ENCODE data around the gene COPRS. TPM values are rescaled to one million over a fixed set of nuclear protein-coding genes. Genes with fewer than 3 reads are reported as not detected.

COPRS gene
- total RNA-seq, 1 donor from 2014 or later, result 13.7 TPM

DNA sequence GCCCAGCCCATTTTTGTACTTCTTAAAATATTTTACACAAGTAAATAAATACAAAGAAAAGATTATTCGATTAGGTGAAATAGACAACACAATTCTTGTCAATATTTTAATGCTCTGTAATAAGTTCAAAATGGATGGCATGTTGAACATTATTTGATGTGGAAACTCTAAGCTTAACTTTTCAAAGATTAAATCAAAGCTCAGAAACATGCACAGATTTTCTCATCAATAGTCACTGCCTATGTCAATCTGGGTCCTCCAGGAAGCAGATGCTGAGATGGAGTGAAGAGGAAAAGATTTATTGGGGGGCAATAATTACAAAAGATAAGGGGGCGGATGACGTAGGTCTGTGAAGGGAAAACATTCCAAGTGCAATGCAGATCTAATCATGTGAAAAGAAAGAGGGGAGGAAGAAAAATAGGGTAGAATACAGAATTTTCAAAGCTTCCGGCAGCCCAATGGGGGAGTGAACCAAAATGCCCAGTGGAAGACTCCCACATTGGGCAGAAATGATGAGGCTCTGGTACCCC, 50.5 kb downstream of the COPRS start:
- Mint-ChIP-seq H3K4me3 (ENCODE audit: unreplicated experiment) (no peak overlapping the region), H3K36me3 (ENCODE audit: unreplicated experiment) (peaks cover 4% of the 10 kb centered on the region), H3K9me3 (ENCODE audit: unreplicated experiment) (no peaks in the 10 kb centered on the region), H3K27me3 (ENCODE audit: unreplicated experiment) (peaks cover 1% of the 10 kb centered on the region), H3K27ac (ENCODE audit: unreplicated experiment) (no peak overlapping the region), H3K4me1 (ENCODE audit: low read depth, unreplicated experiment) (no peaks in the 10 kb centered on the region)
- DNase-seq, result no peak
- TF ChIP-seq, protein P1, sequence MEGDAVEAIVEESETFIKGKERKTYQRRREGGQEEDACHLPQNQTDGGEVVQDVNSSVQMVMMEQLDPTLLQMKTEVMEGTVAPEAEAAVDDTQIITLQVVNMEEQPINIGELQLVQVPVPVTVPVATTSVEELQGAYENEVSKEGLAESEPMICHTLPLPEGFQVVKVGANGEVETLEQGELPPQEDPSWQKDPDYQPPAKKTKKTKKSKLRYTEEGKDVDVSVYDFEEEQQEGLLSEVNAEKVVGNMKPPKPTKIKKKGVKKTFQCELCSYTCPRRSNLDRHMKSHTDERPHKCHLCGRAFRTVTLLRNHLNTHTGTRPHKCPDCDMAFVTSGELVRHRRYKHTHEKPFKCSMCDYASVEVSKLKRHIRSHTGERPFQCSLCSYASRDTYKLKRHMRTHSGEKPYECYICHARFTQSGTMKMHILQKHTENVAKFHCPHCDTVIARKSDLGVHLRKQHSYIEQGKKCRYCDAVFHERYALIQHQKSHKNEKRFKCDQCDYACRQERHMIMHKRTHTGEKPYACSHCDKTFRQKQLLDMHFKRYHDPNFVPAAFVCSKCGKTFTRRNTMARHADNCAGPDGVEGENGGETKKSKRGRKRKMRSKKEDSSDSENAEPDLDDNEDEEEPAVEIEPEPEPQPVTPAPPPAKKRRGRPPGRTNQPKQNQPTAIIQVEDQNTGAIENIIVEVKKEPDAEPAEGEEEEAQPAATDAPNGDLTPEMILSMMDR (IDR thresholded peaks at IDR 0.05; ENCODE audit: partially characterized antibody, unreplicated experiment), result no peak

DNA sequence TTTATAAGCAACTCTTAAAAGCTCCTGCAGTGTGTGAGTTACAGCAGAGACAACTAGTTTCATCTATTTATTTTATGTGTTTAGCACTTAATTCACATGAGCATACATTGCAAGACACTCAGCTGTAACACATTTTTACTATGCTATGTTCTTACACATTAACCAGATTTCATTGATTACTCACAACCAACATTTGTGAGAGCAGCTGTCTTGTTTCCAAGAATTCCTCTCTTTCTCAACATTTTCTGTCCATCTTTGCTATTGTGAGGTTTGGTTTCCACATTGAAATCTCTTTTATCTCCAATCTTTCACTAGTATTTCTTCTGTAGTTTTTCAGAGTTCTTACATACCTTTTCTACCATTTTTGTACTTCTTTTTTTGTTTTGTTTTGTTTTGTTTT, 51.2 kb downstream of the COPRS start:
- H3K27me3 Mint-ChIP-seq (ENCODE audit: unreplicated experiment), result peaks cover 1% of the 10 kb centered on the region
- no peak overlapping the region for H3K27ac Mint-ChIP-seq (ENCODE audit: unreplicated experiment)

DNA sequence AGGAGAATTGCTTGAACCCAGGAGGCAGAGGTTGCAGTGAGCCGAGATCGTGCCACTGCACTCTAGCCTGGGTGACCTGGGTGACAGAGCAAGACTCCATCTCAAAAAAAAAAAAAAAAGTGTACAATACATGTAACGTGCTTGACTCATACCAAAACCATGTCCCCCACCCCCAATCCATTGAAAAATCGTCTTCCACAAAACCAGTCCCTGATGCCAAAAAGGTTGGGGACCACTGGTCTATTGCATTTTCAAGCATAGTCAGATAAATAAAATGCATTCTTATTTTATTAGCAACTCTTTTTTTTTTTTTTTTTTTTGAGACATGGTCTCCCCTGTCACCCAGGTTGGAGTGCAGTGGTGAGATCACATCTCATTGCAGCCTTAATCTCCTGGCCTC, 52.1 kb downstream of the COPRS start:
- H3K36me3 Mint-ChIP-seq (ENCODE audit: unreplicated experiment), result no peaks in the 10 kb centered on the region
- no peak overlapping the region for H3K27ac Mint-ChIP-seq (ENCODE audit: unreplicated experiment)
- no peaks in the 10 kb centered on the region for H3K4me1 Mint-ChIP-seq (ENCODE audit: low read depth, unreplicated experiment)
- no peak overlapping the region for H3K4me3 Mint-ChIP-seq (ENCODE audit: unreplicated experiment)
- H3K27me3 Mint-ChIP-seq (ENCODE audit: unreplicated experiment), result peaks cover 1% of the 10 kb centered on the region
- DNase-seq, result no peak
- TF ChIP-seq, protein P1 (IDR thresholded peaks at IDR 0.05; ENCODE audit: partially characterized antibody, unreplicated experiment), result no peak
- H3K9me3 Mint-ChIP-seq (ENCODE audit: unreplicated experiment), result no peaks in the 10 kb centered on the region

More for the DNA sequence above, 51.2 kb downstream of the COPRS start:
- no peak for DNase-seq
- no peak overlapping the region for H3K4me3 Mint-ChIP-seq (ENCODE audit: unreplicated experiment)
- no peaks in the 10 kb centered on the region for H3K4me1 Mint-ChIP-seq (ENCODE audit: low read depth, unreplicated experiment)
- peaks cover under 1% of the 10 kb centered on the region for H3K36me3 Mint-ChIP-seq (ENCODE audit: unreplicated experiment)
- H3K9me3 Mint-ChIP-seq (ENCODE audit: unreplicated experiment), result no peaks in the 10 kb centered on the region
- TF ChIP-seq, protein P1 (IDR thresholded peaks at IDR 0.05; ENCODE audit: partially characterized antibody, unreplicated experiment), result no peak

DNA sequence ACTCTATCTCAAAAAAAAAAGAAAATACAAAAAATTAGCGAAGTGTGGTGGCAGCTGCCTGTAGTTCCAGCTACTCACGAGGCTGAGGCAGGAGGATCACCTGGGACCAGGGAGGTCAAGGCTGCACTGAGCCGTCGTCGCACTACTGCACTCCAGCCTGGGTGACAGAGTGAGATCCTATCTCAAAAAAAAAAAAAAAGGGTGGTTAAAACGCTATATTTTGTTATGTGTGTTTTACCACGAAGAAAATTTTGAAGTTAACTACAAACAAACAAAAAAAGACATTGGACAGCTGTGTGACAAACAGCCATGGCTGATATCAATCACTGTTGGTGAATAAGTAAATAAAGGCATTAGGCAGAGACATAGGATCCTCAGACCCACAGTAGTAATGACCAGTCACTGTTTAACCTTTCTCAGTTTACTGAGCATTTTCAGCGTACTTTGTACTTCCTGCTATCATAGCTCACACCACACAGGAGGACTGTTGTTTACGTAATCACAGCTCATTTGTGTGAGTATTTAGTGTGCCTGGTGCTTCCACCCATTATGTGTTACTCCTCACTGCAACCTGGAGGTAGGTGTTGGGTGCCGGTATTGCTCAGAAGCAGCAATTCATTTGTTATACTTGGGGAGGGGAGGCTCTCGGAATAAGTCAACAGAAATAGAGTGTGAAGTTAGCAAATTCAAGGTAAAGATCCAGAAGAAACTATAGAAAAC, 55.4 kb downstream of the COPRS start:
- H3K27me3 Mint-ChIP-seq (ENCODE audit: unreplicated experiment), result peaks cover 1% of the 10 kb centered on the region
- TF ChIP-seq, protein P1 (IDR thresholded peaks at IDR 0.05; ENCODE audit: partially characterized antibody, unreplicated experiment), result no peak
- H3K4me3 Mint-ChIP-seq (ENCODE audit: unreplicated experiment), result no peak overlapping the region
- H3K4me1 Mint-ChIP-seq (ENCODE audit: low read depth, unreplicated experiment), result no peaks in the 10 kb centered on the region
- H3K9me3 Mint-ChIP-seq (ENCODE audit: unreplicated experiment), result no peaks in the 10 kb centered on the region
- H3K36me3 Mint-ChIP-seq (ENCODE audit: unreplicated experiment), result no peaks in the 10 kb centered on the region
- no peak for DNase-seq
- no peak overlapping the region for H3K27ac Mint-ChIP-seq (ENCODE audit: unreplicated experiment)

DNA sequence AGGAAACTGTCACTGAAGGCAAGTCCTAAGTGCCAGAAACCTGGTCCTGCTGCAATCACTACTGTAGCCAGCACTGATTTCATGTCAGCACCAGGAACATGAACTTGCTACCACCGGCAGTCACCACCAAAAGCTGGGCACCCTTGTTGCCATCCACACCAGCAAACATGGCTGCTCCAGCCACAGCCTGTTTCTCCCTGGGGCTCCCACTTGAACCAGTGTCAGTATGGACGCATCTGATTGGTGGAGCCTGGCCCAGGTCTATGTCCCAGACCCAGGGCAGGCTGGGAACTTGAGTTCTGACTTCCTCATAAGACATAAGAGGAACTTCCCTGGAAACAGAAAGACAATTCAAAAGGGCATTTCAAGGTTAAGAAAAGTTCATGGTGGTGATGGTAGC, 56.5 kb downstream of the COPRS start:
- Mint-ChIP-seq H3K4me3 (ENCODE audit: unreplicated experiment) (no peak overlapping the region), H3K27me3 (ENCODE audit: unreplicated experiment) (peaks cover 1% of the 10 kb centered on the region), H3K27ac (ENCODE audit: unreplicated experiment) (no peak overlapping the region), H3K9me3 (ENCODE audit: unreplicated experiment) (no peaks in the 10 kb centered on the region), H3K36me3 (ENCODE audit: unreplicated experiment) (no peaks in the 10 kb centered on the region), H3K4me1 (ENCODE audit: low read depth, unreplicated experiment) (no peaks in the 10 kb centered on the region)
- TF ChIP-seq, protein P1 (IDR thresholded peaks at IDR 0.05; ENCODE audit: partially characterized antibody, unreplicated experiment), result no peak
- DNase-seq, result no peak
